Rectal smooth muscle tissue (tissue), 1 donor: ENCODE results near the gene TIMP2.
A peak's percentile ranks its signal among the peaks of the same experiment; 100 is the strongest.
"Not testable (repeated sequence)": the region's sequence is repeated elsewhere in the genome, so short reads cannot be mapped to it uniquely, and the experiment has no call there.

Experiments used
- H3K27ac ChIP-seq: one replicate; pipeline ENCODE4 v1.7.0; 2013; ENCODE audit warnings: low read depth, low read length, inconsistent platforms
- H3K27me3 ChIP-seq: one replicate; pipeline ENCODE4 v1.7.0; 2013; ENCODE audit warnings: low read length; ENCODE audit not compliant: control insufficient read depth, insufficient read depth
- H3K36me3 ChIP-seq: one replicate; pipeline ENCODE4 v1.7.0; 2013; ENCODE audit warnings: low read length; ENCODE audit not compliant: control insufficient read depth, insufficient read depth
- H3K4me1 ChIP-seq: one replicate; pipeline ENCODE4 v1.7.0; 2013; ENCODE audit warnings: low read length; ENCODE audit not compliant: control insufficient read depth, insufficient read depth
- H3K4me3 ChIP-seq: one replicate; pipeline ENCODE4 v1.7.0; 2013; ENCODE audit warnings: low read length
- H3K9ac ChIP-seq: one replicate; pipeline ENCODE4 v1.7.0; 2013; ENCODE audit warnings: low read length

The TIMP2 gene

DNA sequence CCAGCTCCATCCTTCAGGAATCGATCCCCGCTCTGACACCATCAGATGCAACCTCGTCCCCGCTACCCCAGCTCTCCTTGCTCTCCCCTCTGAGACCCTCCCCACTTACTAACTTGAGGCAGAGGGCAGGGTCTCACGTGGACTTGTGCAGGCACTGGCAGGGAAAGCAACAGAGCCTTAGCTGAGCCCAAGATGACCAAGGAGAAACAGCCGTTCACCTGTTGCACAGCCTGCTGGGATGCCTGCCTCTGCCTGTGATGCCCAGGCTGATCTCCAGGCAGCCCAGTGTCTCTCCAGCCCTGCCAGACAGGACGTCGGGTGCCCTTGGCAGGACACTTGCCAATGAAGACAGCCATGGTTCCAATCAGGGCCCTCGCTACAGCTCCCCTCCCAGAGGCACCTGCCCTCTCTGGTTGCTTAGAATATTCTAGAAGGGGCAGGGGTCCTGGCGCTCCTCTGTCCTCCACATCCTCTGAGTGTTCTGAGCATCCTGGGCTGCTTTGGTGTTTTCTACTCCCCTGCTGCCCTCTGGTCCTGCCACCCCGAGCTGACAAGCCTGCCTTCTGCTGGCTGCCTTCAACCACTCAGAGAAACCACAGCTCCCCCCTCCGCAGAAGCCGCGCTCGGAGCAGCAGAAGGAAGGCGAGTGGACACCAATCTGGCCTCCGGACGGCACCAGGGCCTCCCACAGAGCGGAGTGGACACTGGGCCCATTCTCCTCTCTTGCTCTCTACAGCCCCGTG lies 28.9 kb downstream of the TIMP2 start:
- H3K27ac ChIP-seq = peak overlapping the region; percentile 15
- H3K9ac ChIP-seq = no peak overlapping the region
- no peaks in the 10 kb centered on the region for H3K36me3 ChIP-seq
- H3K4me3 ChIP-seq = no peak overlapping the region
- H3K4me1 ChIP-seq = peaks cover 47% of the 10 kb centered on the region
- no peaks in the 10 kb centered on the region for H3K27me3 ChIP-seq

GRCh38 chr17:78895322-78895721 lies 29.9 kb downstream of the TIMP2 start:
- no peak overlapping the region for H3K9ac ChIP-seq
- peaks cover 47% of the 10 kb centered on the region for H3K4me1 ChIP-seq
- no peak overlapping the region for H3K4me3 ChIP-seq
- H3K27me3 ChIP-seq = no peaks in the 10 kb centered on the region
- no peaks in the 10 kb centered on the region for H3K36me3 ChIP-seq
- H3K27ac ChIP-seq = no peak overlapping the region

GRCh38 chr17:78893684-78894083 lies 31.5 kb downstream of the TIMP2 start:
- Histone ChIP-seq H3K9ac (no peak overlapping the region), H3K27me3 (no peaks in the 10 kb centered on the region), H3K36me3 (no peaks in the 10 kb centered on the region), H3K27ac (no peak overlapping the region), H3K4me1 (peaks cover 41% of the 10 kb centered on the region), H3K4me3 (no peak overlapping the region)

- Histone ChIP-seq H3K36me3 (no peaks in the 10 kb centered on the region), H3K27ac (no peak overlapping the region), H3K4me3 (no peak overlapping the region), H3K9ac (no peak overlapping the region), H3K4me1 (peaks cover 39% of the 10 kb centered on the region), H3K27me3 (no peaks in the 10 kb centered on the region)
These were observed 32.2 kb downstream of the TIMP2 start for GRCh38 chr17:78892936-78893379.

DNA sequence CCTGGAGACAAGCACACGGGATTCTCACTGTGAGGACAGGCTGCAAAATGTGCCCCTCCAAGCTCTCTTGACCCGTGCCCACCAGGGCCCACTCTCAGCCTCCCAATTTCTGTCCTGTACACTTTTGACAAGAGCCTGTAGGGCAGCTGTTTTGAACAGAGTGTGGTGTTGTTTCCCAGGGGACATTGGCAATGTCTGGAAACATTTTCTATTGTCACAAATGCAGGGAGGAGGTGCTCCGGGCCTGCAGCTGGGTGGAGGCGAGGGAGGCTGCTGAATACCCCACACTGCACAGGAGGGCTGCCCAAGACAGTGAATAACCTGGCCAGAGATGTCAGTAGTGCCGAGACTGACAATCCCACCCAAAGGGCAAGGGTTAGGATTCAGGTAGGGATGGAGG lies 32.7 kb downstream of the TIMP2 start:
- H3K36me3 ChIP-seq = no peaks in the 10 kb centered on the region
- H3K4me3 ChIP-seq = no peak overlapping the region
- H3K9ac ChIP-seq = no peak overlapping the region
- H3K4me1 ChIP-seq = peaks cover 35% of the 10 kb centered on the region
- H3K27me3 ChIP-seq = no peaks in the 10 kb centered on the region
- H3K27ac ChIP-seq = no peak overlapping the region

DNA sequence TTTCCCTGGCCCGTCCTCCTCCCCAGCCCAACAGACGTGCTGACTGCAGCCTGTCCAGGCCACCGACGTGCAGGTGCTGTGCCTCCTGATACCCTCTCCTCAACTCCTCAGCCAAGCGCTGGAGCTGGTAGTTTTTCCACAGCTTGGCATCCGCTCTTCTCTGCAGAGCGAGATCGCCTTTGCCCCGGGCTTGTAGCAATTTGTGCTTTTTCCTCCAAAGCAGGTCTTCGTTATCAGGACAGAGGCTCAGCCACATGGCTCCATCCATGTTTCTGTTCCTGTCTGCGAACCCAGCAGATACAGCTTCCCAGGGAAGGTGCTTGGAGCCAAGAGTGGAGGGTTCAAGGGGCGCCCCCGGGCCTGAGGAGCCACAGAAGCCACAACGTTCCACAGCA lies 33.1 kb downstream of the TIMP2 start:
- Histone ChIP-seq H3K9ac (no peak overlapping the region), H3K36me3 (no peaks in the 10 kb centered on the region), H3K4me3 (no peak overlapping the region), H3K4me1 (peaks cover 32% of the 10 kb centered on the region), H3K27me3 (no peaks in the 10 kb centered on the region), H3K27ac (peak overlapping the region; percentile 17)

DNA sequence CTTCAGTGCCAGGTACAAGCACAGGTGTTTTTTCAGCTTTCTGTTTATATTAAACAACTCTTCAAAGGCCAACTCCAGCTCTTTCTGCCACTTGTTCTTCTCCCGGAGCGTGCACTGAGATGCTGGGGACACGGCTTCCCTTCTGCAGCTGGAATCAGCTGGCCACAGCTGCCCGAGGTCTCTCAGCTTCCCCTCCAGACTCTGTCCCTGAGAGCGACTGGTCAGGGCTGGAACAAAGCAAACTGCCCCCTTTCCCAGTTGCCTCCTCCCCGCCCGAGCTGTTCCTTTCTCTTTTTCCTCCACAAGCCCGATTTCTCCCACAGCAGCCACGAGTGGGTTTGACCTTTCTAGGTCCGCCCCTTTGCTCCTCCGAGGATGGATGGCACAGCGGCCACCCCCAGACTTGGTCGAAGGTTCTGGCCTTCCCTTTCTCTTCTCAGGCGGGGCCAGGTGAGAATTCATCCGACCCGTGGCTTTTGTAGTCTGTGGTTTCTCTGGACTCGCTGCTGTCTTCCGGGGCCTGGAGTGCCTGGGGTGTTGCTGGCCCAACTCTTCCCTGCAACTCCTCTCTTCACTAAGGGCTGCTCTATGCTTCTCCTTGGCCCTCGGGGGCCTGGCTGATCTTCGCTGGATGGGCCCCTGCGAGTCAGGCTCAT lies 33.7 kb downstream of the TIMP2 start:
- H3K4me3 ChIP-seq = no peak overlapping the region
- no peak overlapping the region for H3K9ac ChIP-seq
- no peaks in the 10 kb centered on the region for H3K27me3 ChIP-seq
- H3K4me1 ChIP-seq = peaks cover 29% of the 10 kb centered on the region
- H3K27ac ChIP-seq = peak overlapping the region; percentile 17
- no peaks in the 10 kb centered on the region for H3K36me3 ChIP-seq

GRCh38 chr17:78890498-78890897 lies 34.7 kb downstream of the TIMP2 start:
- no peaks in the 10 kb centered on the region for H3K27me3 ChIP-seq
- no peak overlapping the region for H3K27ac ChIP-seq
- H3K36me3 ChIP-seq = no peaks in the 10 kb centered on the region
- peaks cover 22% of the 10 kb centered on the region for H3K4me1 ChIP-seq
- no peak overlapping the region for H3K9ac ChIP-seq
- H3K4me3 ChIP-seq = no peak overlapping the region

DNA sequence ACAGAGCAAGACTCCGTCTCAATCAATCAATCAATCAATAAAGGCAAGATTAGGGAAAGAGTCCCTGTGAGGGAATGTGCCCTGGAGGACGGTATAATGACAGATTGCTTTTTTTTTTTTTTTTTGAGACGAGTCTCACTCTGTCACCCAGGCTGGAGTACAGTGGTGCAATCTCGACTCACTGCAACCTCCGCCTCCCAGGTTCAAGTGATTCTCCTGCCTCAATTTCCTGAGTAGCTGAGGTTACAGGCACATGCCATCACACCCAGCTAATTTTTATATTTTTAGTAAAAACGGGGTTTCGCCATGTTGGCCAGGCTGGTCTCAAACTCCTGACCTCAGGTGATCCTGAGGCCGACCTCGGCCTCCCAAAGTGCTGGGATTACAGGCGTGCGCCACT lies 35.1 kb downstream of the TIMP2 start:
- peaks cover 18% of the 10 kb centered on the region for H3K4me1 ChIP-seq
- not testable (repeated sequence) for H3K4me3 ChIP-seq, H3K27ac ChIP-seq, H3K36me3 ChIP-seq, H3K9ac ChIP-seq, H3K27me3 ChIP-seq

DNA sequence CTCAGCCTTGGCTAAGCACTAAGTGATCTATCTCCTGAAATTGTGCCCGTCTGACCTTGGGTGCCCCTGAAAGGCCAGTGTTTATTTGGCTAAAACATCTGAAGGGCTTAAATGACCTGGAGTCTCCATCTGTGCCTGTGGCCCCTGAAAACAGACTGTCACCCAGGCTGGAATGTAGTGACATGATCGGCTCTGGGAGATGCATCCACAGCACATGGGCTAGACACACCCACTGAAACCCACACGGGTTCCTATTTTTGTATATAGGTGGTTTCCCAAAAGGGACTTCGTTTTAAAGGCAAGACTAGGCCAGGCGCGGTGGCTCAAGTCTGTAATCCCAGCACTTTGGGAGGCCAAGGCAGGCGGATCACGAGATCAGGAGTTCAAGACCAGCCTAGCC lies 35.7 kb downstream of the TIMP2 start:
- Histone ChIP-seq H3K27me3 (no peaks in the 10 kb centered on the region), H3K36me3 (no peaks in the 10 kb centered on the region), H3K9ac (no peak overlapping the region), H3K4me1 (peaks cover 23% of the 10 kb centered on the region), H3K27ac (no peak overlapping the region), H3K4me3 (no peak overlapping the region)

GRCh38 chr17:78888941-78889518 lies 36.2 kb downstream of the TIMP2 start:
- no peak overlapping the region for H3K9ac ChIP-seq

DNA sequence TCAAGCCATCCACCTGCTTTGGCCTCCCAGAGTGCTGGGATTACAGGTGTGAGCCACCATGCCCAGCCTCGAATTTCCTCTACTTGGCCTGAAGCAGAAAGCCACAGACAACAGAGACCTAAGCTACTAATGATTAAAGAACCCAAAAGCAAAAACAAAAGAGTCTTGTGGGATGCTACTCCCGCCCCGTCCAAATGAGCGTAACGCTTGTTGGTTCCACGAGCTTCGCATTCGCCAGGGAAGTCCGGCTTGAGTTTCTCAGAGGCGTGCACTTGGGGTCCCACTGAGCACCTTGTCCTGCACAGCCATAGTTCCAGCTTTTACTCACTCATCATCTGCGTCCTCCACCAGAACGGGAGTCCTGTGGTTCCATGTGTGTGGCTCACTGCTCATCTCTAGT lies 38.2 kb downstream of the TIMP2 start:
- Histone ChIP-seq H3K4me1 (peaks cover 32% of the 10 kb centered on the region), H3K36me3 (no peaks in the 10 kb centered on the region), H3K4me3 (no peak overlapping the region), H3K27me3 (no peaks in the 10 kb centered on the region), H3K9ac (no peak overlapping the region), H3K27ac (no peak overlapping the region)

More at GRCh38 chr17:78888941-78889518, 36.2 kb downstream of the TIMP2 start:
- no peak overlapping the region for H3K4me3 ChIP-seq
- no peaks in the 10 kb centered on the region for H3K27me3 ChIP-seq
- peaks cover 26% of the 10 kb centered on the region for H3K4me1 ChIP-seq
- H3K27ac ChIP-seq = no peak overlapping the region
- no peaks in the 10 kb centered on the region for H3K36me3 ChIP-seq
